HCEC 1CT (cell line): ENCODE results near the gene NDUFS7.

Source experiments
- DNase-seq: peaks from one replicate; pipeline ENCODE4 v3.0.0-alpha.2; 2017

Gene NDUFS7

GRCh38 chr19:1365319-1366269, 18.1 kb upstream of the NDUFS7 start:
- DNase-seq, result no peak

DNA sequence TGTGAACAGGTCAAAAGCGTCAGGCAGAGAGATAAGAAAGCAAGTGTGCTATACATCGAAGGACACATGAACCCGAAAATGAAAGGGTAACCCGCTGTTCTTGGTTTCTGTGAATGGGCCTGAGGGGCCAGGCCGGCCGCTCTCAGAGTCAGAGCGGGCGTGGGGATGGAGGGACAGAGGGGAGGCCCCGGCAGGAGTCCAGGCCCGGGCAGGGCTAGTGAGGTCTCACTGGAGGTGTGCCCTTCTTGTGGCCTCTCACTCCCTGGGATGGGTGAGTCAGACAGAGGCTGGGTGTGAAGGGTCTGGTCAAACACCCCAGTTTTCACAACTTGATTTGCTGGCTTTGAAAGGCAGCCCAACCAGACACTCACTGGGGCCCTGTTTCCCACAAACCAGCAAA, 17.4 kb upstream of the NDUFS7 start:
- no peak for DNase-seq

DNA sequence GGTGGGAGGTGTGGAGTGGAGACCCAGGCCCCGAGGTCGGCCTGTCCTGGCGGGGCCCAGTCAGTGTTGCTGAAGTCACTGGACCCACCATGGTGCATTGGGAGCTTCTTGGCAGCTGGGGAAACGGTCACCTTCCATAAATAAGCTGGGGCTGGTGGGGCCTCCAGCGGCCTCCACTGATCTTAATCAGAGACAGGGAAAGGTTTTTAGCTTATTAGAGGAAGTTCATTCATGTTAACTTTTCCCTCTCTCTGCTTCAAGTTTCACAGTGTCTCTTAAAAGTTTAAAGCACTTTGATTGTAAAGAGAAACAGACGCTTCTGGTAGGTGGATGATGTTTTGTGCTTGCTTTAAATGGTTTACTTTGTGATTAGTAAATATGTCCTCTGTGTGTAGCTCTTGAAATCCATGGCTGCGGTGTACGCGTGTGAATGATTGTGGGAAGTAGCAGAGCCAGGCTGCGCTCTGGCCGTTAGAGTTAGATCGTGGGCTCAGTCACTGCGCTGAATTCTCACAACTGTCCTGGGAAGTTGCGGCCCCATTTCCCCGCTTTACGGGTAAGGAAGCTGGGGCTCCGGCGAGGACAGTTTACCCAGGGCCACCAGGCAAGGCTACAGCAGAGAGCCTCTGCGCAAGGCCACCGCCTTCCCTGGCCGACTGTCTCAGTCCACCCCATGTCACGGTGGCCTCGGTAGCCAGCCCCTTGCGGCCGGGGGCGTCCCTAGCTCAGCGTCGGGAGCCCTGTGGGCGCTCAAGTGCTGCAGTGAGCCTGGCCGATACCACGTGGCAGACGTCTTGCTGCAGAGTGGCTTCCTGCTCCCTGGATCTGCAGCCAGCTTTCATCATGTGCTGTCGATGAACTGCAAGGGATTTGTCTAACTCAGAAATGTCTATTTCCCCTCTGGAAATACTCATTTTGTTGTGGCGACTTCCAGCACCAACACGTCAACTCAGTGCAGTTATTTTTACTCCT, 16.5 kb upstream of the NDUFS7 start:
- no peak for DNase-seq

DNA sequence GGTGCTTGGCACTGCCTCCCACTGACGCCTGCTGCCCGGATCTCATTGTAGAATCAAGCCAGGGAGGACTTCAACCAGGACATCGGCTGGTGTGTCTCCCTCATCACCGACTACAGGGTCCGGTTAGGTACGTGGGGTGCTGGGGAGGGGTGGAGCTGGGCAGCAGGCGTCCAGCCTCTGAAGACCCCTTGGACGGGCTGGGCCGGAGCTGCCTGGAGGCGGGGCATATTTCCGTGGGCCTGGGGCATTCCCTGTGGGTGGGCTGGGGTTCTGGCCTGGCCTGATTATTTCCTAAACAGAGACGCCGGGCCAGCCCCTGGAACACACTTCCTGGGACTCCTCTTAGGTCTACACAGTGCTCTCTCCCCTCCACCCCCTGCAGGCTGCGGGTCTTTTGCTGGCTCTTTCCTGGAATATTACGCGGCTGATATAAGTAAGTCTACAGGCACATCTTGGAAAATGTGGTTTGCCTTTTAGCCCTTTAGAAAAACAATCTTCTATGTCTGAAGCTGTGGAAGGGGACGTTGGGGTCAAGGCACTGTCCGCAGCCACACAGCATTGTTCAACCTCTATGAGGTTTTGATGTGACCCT, 14.4 kb upstream of the NDUFS7 start:
- no peak for DNase-seq

DNA sequence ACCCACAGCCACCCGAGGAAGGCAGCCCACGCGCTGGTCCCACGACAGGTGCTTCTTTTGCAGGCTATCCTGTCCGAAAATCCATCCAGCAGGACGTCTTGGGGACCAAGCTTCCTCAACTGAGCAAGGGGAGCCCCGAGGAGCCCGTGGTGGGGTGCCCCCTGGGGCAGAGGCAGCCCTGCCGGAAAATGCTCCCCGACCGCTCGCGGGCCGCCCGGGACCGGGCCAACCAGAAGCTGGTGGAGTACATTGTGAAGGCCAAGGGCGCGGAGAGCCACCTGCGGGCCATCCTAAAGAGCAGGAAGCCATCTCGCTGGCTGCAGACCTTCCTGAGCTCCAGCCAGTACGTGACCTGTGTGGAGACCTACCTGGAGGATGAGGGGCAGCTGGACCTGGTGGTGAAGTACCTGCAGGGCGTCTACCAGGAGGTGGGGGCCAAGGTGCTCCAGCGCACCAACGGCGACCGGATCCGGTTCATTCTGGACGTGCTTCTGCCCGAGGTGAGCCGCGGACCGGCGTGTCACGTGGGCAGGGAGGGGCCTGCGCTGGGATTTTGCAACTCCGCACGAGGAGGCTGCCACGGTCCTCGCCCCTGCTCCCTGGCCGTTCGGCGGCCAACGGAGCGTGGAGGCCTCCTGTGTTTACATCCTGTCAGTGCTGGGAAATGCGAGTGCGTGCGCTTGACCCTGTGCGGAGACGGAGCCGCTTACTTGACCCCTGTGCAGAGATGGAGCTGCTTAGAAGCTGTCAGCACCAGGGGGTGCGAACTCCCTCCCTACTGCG, 12.9 kb upstream of the NDUFS7 start:
- DNase-seq, result no peak

- no peak for DNase-seq
Measured at GRCh38 chr19:1373042-1373533, 10.6 kb upstream of the NDUFS7 start.

- DNase-seq, result no peak
Measured at GRCh38 chr19:1373534-1374249, 10.0 kb upstream of the NDUFS7 start.

DNA sequence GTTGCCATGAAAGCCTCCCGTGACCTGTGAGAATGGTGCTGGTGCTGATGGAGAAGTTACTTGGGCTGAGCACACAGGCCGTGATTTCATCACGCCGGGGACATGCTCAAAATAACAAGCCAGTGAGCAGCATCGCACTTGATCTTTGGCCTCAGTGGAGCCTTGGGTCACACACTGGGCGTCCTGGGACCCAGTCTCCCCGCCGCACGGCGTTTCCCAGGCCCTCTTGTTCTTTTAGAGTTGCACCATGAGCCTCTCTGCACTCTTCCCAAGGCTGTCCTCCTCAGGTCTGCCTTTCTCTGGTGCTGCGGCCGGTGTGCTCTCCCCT, 9.5 kb upstream of the NDUFS7 start:
- DNase-seq, result no peak

- DNase-seq, result no peak
Measured at GRCh38 chr19:1376415-1376805, 7.3 kb upstream of the NDUFS7 start.

DNA sequence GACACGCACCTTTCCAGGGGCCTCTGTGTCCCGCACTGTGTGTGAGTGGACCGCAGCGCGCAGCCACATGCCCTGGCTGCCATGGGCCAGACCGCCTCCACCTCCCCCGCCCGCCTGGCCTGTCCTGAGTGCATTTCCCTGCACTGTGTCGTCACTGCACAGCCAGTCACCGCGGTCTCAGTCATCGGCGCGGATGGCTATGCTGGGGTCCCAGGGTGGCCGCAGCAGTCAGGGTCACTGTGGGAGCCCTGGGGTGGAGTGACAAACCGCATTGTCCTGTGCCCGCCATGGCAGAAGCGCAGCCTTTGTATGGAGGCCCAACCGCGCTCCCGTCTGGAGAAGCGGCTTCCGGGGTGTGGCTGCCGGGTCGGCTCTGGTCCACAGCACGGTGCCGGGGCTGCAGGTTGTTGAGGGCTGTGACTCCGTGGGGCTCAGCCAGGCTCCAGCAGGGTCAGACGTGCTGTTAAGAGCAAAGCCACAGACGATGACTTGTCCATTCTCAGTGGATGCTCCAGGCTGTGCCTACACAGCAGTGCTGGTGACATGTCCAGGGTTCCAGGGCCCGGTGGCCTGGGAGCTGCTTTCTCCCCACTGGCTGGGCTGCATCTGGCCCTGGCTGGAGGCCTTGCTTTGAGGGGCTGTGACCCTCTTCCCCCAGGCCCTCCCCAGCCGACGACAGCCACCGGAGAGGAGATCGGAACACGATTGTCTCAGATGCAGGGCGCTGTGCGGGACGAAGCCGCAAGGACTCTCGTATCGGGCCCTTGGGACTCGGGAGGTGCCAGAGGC, 6.3 kb upstream of the NDUFS7 start:
- DNase-seq, result no peak

GRCh38 chr19:1377965-1378785, 5.5 kb upstream of the NDUFS7 start:
- no peak for DNase-seq

DNA sequence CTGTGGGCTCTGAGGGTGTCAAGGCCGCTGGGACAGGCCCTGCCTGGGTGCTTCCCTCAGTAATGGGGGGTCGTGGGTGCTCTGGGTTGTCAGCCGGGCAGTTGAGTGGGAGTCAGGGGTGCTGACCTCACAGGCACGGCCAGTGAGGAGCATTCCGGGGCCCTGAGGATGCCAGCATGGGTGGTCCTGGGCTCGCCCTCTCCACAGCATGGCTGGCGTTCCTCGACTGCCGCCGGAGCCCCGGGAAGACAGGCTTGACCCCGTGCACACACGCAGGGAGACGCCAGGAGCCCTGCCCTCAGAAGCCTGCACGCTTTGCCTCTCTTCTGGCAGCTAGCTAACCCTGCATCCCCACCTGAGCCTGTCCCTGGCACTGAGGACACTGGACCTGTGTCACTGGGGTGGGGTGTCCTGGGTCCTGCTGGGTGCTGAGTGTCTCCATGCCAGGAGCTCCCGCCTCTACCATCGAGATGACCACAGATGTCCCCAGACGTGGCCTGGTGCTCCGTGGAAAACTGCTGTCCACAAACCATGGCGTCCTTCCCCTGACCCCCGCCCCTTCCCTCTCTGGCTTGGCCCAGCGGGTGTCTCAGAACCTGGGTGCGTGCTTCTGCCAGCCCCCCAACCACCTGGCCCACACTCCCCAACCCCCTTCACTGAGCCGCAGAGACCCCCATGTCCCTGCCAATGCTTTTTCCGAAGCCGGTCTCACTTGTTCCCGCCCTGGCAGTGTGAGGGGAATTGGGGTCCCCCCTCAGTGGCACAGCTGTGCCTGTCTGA, 4.4 kb upstream of the NDUFS7 start:
- DNase-seq, result no peak

GRCh38 chr19:1379961-1380489, 3.7 kb upstream of the NDUFS7 start:
- DNase-seq, result no peak

- DNase-seq, result no peak
Measured at GRCh38 chr19:1382250-1382649, 1.5 kb upstream of the NDUFS7 start.

DNA sequence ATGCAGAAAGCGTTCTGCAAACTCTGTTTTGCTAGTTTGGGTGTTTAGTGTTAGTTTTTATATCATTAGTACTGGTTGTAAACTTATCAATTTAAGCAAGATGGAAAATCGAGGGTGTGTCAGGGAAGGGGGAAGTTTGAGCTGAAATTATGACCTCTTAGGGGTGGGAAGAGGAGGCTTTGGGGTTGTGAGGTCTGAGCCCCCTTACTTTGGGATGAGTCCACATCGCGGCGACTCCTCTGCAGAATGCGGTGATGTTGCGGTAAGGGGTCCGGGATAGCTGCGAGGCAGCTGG, 743 bp upstream of the NDUFS7 start:
- no peak for DNase-seq

DNA sequence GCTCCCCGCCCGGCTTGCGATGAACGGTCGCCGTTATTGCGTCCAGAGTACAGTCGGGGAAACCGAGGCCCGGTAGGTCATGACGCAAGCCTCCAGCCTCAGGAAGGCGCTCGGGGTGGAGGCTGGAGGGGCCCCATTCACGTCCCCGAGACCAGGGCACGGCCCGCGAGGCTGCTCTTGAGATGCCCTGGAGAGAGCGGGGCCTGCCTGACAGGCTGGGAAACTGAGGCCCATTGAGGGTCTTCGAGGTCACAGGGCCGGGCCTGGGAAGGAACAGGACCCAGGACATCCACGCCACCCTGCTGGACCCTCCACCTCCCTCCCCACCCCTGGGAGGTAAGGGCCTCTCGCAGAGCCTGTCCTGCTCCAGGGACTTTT, 367 bp downstream of the NDUFS7 start:
- no peak for DNase-seq

DNA sequence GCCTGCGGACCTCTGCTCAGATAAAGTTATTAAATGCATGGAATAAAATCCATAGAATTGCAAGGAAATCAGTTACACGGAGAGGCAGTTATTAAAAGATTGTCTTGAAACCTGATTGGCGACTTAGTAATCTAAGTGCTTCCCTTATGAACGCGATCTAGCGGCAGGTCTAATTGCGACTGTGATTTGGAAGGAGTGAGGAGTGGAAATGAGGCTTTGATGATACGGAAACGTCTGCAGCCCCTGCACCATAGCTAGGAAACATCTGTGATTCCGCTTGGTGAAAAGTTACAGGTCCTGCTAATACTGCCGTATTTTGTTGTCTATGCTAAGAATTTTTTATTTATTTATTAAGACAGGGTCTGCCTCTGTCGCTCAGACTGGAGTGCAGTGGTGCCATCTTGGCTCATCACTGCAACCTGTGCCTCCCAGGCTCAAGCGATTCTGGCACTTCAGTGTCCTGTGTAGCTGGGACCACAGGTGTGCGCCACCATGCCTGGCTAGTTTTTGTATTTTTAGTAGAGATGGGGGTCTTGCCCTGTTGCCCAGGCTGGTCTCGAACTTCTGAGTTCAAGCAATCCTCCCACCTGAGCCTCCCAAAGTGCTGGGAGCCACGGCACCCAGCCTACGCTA, 887 bp downstream of the NDUFS7 start:
- DNase-seq, result no peak

GRCh38 chr19:1385816-1386215, 2.1 kb downstream of the NDUFS7 start:
- no peak for DNase-seq
